GM12872 (cell line): Measurements from ENCODE around the gene RAET1L.

Experiments used
- TF ChIP-seq, protein P1 (sequence below): IDR thresholded peaks from 3 replicates; pipeline ENCODE4 v1.5.1; 2011; ENCODE audit warnings: low read depth, mild to moderate bottlenecking, low read length, moderate library complexity; ENCODE audit not compliant: insufficient read depth

Gene RAET1L

DNA sequence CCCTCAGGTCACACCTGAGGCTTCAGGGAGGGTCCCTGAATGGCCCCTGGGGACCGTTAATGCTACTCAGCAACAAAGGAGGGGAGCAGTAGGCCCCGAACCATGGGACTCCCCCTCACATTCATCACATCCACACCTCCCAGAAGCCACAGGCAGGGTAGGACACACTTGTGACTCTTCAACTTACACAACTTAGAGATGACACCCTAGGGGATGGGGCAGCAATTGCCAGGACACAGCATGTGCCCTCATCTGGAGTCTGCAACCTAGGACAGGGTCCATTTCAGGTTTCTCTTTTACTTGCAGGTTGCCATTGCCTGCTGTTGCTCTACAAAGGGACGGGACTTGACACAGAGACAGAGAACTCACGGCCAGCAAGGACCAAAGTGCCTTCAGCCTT, 42.8 kb upstream of the RAET1L start:
- TF ChIP-seq, protein P1, sequence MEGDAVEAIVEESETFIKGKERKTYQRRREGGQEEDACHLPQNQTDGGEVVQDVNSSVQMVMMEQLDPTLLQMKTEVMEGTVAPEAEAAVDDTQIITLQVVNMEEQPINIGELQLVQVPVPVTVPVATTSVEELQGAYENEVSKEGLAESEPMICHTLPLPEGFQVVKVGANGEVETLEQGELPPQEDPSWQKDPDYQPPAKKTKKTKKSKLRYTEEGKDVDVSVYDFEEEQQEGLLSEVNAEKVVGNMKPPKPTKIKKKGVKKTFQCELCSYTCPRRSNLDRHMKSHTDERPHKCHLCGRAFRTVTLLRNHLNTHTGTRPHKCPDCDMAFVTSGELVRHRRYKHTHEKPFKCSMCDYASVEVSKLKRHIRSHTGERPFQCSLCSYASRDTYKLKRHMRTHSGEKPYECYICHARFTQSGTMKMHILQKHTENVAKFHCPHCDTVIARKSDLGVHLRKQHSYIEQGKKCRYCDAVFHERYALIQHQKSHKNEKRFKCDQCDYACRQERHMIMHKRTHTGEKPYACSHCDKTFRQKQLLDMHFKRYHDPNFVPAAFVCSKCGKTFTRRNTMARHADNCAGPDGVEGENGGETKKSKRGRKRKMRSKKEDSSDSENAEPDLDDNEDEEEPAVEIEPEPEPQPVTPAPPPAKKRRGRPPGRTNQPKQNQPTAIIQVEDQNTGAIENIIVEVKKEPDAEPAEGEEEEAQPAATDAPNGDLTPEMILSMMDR, result no peak

DNA sequence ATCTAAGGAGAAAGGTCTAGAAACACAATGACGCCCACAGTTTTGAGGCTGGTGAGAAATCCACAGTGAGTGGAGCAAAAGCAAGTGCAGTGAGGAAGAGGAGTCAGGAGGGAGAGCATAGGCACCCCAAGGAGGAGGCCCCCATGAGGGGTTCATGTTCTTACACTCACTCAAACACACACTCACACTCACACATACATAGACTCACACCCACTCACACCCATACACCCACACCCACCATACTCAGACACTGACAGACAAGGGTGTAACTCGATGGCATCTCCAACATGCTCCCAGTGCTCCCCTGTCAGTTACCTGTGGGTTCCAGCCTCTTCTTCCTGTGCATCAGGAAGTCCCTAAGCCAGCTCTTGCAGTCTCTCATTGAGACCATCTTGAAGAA, 39.8 kb upstream of the RAET1L start:
- TF ChIP-seq, protein P1, result no peak

DNA sequence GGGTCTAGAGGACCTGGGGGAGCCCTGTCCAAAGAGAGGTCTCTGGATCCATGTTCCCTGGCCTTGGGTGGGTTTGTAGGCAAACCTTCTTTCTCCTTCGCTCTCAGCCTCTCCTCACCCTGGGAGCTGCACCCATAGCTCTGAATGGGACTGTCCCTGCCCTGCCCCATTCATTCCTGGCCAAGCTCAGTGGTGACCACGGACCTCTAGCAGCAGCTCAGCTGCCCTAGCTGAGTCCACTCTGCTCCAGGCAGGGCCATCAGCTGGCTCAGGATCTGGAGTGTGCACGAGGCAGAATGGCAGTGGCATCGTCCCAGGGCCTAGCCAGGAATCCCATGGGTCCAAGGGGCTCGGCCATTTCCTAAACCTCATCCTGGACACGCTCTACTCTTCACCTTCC, 38.3 kb upstream of the RAET1L start:
- TF ChIP-seq, protein P1, result no peak

DNA sequence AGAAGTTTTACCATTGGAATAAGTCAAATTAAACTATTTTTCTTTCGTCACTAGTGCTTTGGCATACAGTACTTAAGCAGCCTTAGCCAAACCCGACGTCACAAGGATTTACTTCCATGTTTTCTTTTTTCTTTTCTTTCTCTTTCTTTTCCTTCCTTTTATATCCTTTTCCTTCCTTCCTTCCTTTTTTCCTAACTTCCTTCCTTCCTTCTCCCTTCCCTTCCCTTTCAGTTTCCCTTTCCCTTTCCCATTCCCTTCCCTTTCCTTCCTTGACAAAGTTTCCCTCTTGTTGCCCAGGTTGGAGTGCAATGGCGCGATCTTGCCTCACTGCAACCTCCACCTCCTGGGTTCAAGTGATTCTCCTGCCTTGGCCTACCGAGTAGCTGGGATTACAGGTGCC, 33.7 kb upstream of the RAET1L start:
- TF ChIP-seq, protein P1, result no peak

DNA sequence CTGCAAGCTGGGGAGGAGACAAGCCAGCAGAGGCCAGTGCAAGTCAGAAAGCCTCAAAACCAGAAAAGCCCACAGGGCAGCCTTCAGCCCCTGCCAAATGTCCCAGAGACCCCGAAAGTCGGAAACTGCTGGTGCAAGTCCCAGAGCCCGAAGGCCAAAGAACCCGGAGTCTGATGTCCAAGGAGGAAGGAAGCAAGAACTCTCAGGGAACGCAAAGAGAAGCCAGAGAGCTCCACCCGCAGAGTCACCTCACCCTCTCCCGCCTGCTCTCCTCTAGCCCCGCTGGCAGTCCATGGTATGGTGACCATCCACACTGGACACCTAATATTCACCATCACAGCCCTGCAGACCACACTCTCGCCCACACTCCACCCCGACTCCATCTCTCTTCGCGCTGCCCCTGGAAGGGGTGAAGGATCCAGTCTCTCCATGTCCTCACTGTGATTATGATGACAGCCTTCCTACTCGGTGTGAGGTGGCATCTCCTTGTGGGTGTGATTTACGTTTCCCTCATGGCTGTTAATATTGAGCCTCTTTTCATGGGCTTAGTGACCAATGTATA, 33.0 kb upstream of the RAET1L start:
- TF ChIP-seq, protein P1, result no peak

DNA sequence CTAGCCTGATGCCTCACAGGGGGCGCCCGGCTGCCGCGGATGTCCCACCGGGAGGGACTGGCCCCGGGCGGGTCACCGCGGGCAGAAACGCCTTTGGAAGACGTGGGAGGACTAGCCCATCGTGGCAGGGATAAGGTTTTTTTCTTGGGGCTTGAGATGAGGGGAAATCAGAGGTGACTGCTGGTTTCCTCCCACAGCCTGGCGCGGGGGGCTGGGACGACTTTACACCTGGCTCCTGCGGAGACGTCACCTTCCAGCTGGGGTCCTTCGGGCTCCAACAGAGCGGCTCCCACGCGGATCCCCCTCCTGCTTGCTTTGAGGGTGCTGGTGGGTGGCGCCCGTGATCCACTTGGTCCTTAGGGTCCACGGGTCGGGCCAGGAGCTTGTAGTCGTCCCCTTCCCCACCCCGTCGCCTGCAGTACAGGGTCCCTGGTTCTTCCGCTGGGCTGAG, 32.2 kb upstream of the RAET1L start:
- TF ChIP-seq, protein P1, result no peak

DNA sequence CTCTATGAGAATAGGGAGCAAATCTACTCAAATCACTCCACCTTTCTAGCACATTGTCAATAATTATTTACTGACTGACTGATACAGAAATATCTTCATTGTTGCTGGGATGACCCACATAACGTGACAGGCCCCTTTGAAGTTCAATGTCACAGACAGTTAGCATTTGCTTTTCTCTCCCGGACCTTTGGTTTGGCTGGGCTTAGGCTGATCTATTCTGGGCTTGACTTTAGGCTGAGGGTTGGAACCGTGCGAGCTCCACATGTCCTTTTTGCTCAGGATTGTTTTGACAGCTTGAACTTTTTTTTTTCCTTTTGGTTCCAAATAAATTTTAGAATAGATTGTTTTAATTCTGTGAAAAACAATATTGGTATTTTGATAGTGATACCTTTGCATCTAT, 31.6 kb upstream of the RAET1L start:
- TF ChIP-seq, protein P1, result no peak
